Kidney glomerular epithelial cell (primary cell): ENCODE data around the gene SUGP1.

Source experiments
- DNase-seq: peaks from one replicate; lab custom pipeline; 2025; lab: John Stamatoyannopoulos, UW

SUGP1 gene

GRCh38 chr19:19230999-19231398 lies 89.3 kb downstream of the SUGP1 start:
- DNase-seq, result no peak

GRCh38 chr19:19229701-19230100 lies 90.6 kb downstream of the SUGP1 start:
- DNase-seq, result no peak

- DNase-seq, result no peak
These were observed 93.1 kb downstream of the SUGP1 start for GRCh38 chr19:19227217-19227616.

GRCh38 chr19:19226663-19227062 lies 93.6 kb downstream of the SUGP1 start:
- DNase-seq, result no peak

GRCh38 chr19:19226204-19226603 lies 94.1 kb downstream of the SUGP1 start:
- DNase-seq, result no peak
